Thyroid gland (tissue), 4 donors: Measurements from ENCODE around the gene LARGE1. TPM values are rescaled to one million over a fixed set of nuclear protein-coding genes. Genes with fewer than 3 reads are reported as not detected.

Source experiments
- DNase-seq, 2 donors: peaks; one replicate each; pipeline ENCODE4 v3.0.0-alpha.2; 2019
- H3K27ac ChIP-seq, 3 donors: fragments of 200-600 bp; sonication (generic); 1 replicate in 2 of 3; 2 replicates in 1 of 3; pipeline ENCODE4 v1.5.1; 2016 to 2019; ENCODE audit warnings: mild to moderate bottlenecking in 1 of 3, moderate library complexity in 1 of 3
- H3K27me3 ChIP-seq: fragments of 200-600 bp; sonication (generic); one replicate; pipeline ENCODE4 v1.5.1; 2019
- H3K36me3 ChIP-seq, 2 donors: fragments of 200-600 bp; sonication (generic); one replicate each; pipeline ENCODE4 v1.5.1; 2016 to 2019
- H3K4me1 ChIP-seq, 2 donors: fragments of 200-600 bp; sonication (generic); one replicate each; pipeline ENCODE4 v1.5.1; 2017 to 2019
- H3K4me3 ChIP-seq, 3 donors: fragments of 200-600 bp; sonication (generic); replicated peaks in 1 of 3; 1 replicate in 2 of 3; 2 replicates in 1 of 3; pipeline ENCODE4 v1.5.1; 2016; ENCODE audit warnings: mild to moderate bottlenecking in 1 of 3
- H3K9me3 ChIP-seq: fragments of 200-600 bp; sonication (generic); one replicate; pipeline ENCODE4 v1.5.1; 2017
- CTCF ChIP-seq, 6 experiments: fragments of 200-600 bp in 3 of 6; fragments of 450-650 bp in 3 of 6; sonication (generic) in 3 of 6; IDR thresholded peaks; one replicate each; pipeline ENCODE4 v1.5.1; 2016 to 2019; ENCODE audit warnings: antibody characterized with exemption in 6 of 6, mild to moderate bottlenecking in 2 of 6, inconsistent platforms in 1 of 6, moderate library complexity in 1 of 6
- POLR2A ChIP-seq, 2 donors: fragments of 450-650 bp; IDR thresholded peaks; one replicate each; pipeline ENCODE4 v1.6.1; 2017; ENCODE audit warnings: antibody characterized with exemption in 2 of 2, mild to moderate bottlenecking in 2 of 2, moderate library complexity in 1 of 2
- WGBS, 2 donors: methylation state at CpG; one replicate each; pipeline ENCODE4 v1.1.5; 2017; 5-methylcytosine and 5-hydroxymethylcytosine counted together
- intact Hi-C: fragments of 100-400 bp; cut with DNase I; formaldehyde crosslinking; loops from one replicate; pipeline ENCODE4 v1.15.1; 2023
- total RNA-seq, 4 donors: library from RNA; depleted of rRNA; stranded (reverse); fragments of >200 nt; gene quantifications; one replicate each; pipeline ENCODE4 v1.2.3, GENCODE V29; 2016

The LARGE1 gene
- total RNA-seq, 4 donors from 2014 or later = 13.6 to 16.3 (median 15.1) TPM

DNA sequence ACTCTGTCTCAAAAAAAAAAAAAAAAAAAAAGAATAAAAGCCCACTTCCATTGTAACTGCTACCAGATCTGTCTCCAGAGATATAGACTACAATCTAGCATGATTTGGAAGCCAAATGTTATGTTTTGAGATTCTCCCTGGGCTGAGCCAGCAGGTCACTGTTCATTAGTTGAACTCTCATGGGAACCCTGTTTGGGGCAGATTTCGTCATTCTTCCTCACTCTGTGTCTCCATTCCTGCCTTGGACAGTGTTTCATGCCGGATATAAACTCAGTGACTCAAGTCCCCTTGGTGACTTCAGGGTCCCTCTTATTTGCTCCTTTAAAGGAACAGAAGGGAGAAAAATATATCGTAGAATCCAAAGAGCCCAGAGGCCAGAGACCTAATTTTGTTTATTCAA is 378.1 kb downstream of the LARGE1 start:
- Histone ChIP-seq H3K27ac (no peak overlapping the region), H3K27me3 (no peaks in the 10 kb centered on the region), H3K4me3 (no peak overlapping the region), H3K4me1 (peaks cover 14% of the 10 kb centered on the region in 2 donors), H3K9me3 (no peaks in the 10 kb centered on the region), H3K36me3 (no peaks in the 10 kb centered on the region)
- no peak for DNase-seq
- intact Hi-C loops = no loop called here
- WGBS, 2 donors = 79 to 86% methylated on average over 3 of the region's 3 CpGs
- TF ChIP-seq POLR2A (IDR thresholded peaks at IDR 0.05) (no peak), CTCF (IDR thresholded peaks at IDR 0.05) (no peak)

- peaks cover 14% of the 10 kb centered on the region in 2 donors for H3K4me1 ChIP-seq
- H3K27ac ChIP-seq = peak overlapping the region in 2 of 3 donors; percentile 32 to 45
Observed at GRCh38 chr22:33539902-33540751, 380.1 kb downstream of the LARGE1 start.

GRCh38 chr22:33539202-33539901 is 380.9 kb downstream of the LARGE1 start:
- WGBS, 2 donors = 84 to 94% methylated on average over 5 of the region's 5 CpGs
- Histone ChIP-seq H3K4me1 (peaks cover 14% of the 10 kb centered on the region in 2 donors), H3K27ac (peak overlapping the region in 1 of 3 donors; percentile 32), H3K36me3 (no peaks in the 10 kb centered on the region), H3K27me3 (no peaks in the 10 kb centered on the region), H3K9me3 (no peaks in the 10 kb centered on the region), H3K4me3 (no peak overlapping the region)
- TF ChIP-seq CTCF (IDR thresholded peaks at IDR 0.05) (no peak), POLR2A (IDR thresholded peaks at IDR 0.05) (no peak)
- no peak for DNase-seq
- intact Hi-C loops = no loop called here

More at GRCh38 chr22:33539902-33540751, 380.1 kb downstream of the LARGE1 start:
- H3K27me3 ChIP-seq = no peaks in the 10 kb centered on the region
- H3K9me3 ChIP-seq = no peaks in the 10 kb centered on the region
- WGBS, 2 donors = 20 to 21% methylated on average over 8 of the region's 8 CpGs
- H3K4me3 ChIP-seq = no peak overlapping the region
- H3K36me3 ChIP-seq = no peaks in the 10 kb centered on the region
- intact Hi-C loops = no loop called here
- peak; percentile 88 to 89 for DNase-seq
- TF ChIP-seq POLR2A (IDR thresholded peaks at IDR 0.05) = no peak
- no peak for TF ChIP-seq CTCF (IDR thresholded peaks at IDR 0.05)

DNA sequence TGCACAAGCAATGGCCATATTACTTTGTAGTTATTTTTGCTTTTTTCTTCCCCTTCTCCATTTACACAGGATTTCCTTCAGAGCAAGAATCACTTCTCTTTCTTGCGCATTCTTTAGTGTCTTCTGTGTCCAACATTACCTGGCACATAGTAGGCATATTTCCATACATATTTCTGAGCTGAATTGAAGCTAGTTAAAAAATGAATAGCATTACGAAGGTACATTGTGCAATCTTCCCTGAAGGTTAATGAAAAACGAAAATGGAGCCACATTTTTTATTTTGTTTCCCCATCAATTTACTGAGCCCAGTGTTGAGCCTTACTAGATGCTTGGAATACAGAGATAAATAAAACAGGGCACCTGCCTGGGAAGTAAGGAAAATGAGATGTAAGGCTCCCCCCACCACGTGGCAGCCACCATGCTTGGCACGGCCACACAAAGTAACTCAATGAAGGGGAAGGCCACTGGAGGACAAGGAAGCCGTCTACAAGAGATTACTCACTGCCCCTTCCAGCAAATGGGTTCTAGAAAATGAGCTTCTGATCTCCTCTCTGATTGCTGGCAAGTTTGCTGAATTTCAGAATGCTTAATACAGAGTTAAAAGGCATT is 381.9 kb downstream of the LARGE1 start:
- intact Hi-C loops = no loop called here
- Histone ChIP-seq H3K27me3 (no peaks in the 10 kb centered on the region), H3K36me3 (no peaks in the 10 kb centered on the region), H3K4me3 (no peak overlapping the region), H3K27ac (no peak overlapping the region), H3K4me1 (peaks cover 14% of the 10 kb centered on the region in 2 donors), H3K9me3 (no peaks in the 10 kb centered on the region)
- no peak for DNase-seq
- TF ChIP-seq CTCF (IDR thresholded peaks at IDR 0.05) (no peak), POLR2A (IDR thresholded peaks at IDR 0.05) (no peak)
- 78 to 94% methylated on average over 6 of the region's 6 CpGs for WGBS, 2 donors
